HG03571 (cell line): ENCODE results near the gene COL5A1.
"Not testable (repeated sequence)": the region's sequence is repeated elsewhere in the genome, so short reads cannot be mapped to it uniquely, and the experiment has no call there.

ENCODE experiments used
- ATAC-seq: cut with Tn5 transposase; IDR thresholded peaks from one replicate; pipeline ENCODE4 v1.9.1; 2021; ENCODE audit not compliant: unreplicated experiment

COL5A1 gene

GRCh38 chr9:134676361-134676760 lies 34.8 kb downstream of the COL5A1 start:
- no peak for ATAC-seq

- ATAC-seq = no peak
Observed at GRCh38 chr9:134676886-134677285, 35.3 kb downstream of the COL5A1 start.

GRCh38 chr9:134677743-134678142 lies 36.1 kb downstream of the COL5A1 start:
- no peak for ATAC-seq

GRCh38 chr9:134678206-134678605 lies 36.6 kb downstream of the COL5A1 start:
- no peak for ATAC-seq

- no peak for ATAC-seq
Observed at GRCh38 chr9:134678666-134679443, 37.3 kb downstream of the COL5A1 start.

- no peak for ATAC-seq
Observed at GRCh38 chr9:134679616-134680392, 38.2 kb downstream of the COL5A1 start.

GRCh38 chr9:134680393-134681060 lies 38.9 kb downstream of the COL5A1 start:
- ATAC-seq = no peak

- ATAC-seq = no peak
Observed at GRCh38 chr9:134681061-134681661, 39.6 kb downstream of the COL5A1 start.

- no peak for ATAC-seq
Observed at GRCh38 chr9:134682026-134682425, 40.4 kb downstream of the COL5A1 start.

GRCh38 chr9:134682651-134683364 lies 41.2 kb downstream of the COL5A1 start:
- ATAC-seq = no peak

- ATAC-seq = no peak
Observed at GRCh38 chr9:134683714-134684374, 42.2 kb downstream of the COL5A1 start.

- ATAC-seq = no peak
Observed at GRCh38 chr9:134684375-134684723, 42.7 kb downstream of the COL5A1 start.

- not testable (repeated sequence) for ATAC-seq
Observed at GRCh38 chr9:134684941-134685340, 43.3 kb downstream of the COL5A1 start.

- no peak for ATAC-seq
Observed at GRCh38 chr9:134685784-134686183, 44.2 kb downstream of the COL5A1 start.

- no peak for ATAC-seq
Observed at GRCh38 chr9:134686896-134687295, 45.3 kb downstream of the COL5A1 start.

- ATAC-seq = no peak
Observed at GRCh38 chr9:134687556-134687955, 46.0 kb downstream of the COL5A1 start.

- ATAC-seq = no peak
Observed at GRCh38 chr9:134688231-134688630, 46.6 kb downstream of the COL5A1 start.

GRCh38 chr9:134688661-134689320 lies 47.2 kb downstream of the COL5A1 start:
- no peak for ATAC-seq

- no peak for ATAC-seq
Observed at GRCh38 chr9:134689321-134690181, 47.9 kb downstream of the COL5A1 start.
